NCI-H128 (cell line): ENCODE results near the gene RPUSD1.
"Not testable (repeated sequence)": the region's sequence is repeated elsewhere in the genome, so short reads cannot be mapped to it uniquely, and the experiment has no call there.

Experiments
- DNase-seq: peaks from one replicate; lab custom pipeline; 2025; ENCODE audit not compliant: unreplicated experiment; lab: John Stamatoyannopoulos, UW

RPUSD1 gene

DNA sequence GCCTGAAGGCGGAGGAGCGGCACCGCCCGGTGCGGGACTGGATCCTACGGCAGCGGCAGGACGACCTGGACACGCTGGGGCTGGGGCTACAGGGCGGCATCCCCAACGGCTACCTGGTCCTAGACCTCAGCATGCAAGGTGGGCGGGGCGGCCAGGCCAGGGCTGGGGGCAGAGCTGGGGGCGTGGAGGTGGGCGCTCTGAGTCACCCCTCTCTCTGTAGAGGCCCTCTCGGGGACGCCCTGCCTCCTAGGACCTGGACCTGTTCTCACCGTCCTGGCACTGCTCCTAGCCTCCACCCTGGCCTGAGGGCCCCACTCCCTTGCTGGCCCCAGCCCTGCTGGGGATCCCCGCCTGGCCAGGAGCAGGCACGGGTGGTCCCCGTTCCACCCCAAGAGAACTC is 19.8 kb downstream of the RPUSD1 start:
- DNase-seq = no peak

GRCh38 chr16:767743-768235 is 20.4 kb downstream of the RPUSD1 start:
- DNase-seq = no peak

DNA sequence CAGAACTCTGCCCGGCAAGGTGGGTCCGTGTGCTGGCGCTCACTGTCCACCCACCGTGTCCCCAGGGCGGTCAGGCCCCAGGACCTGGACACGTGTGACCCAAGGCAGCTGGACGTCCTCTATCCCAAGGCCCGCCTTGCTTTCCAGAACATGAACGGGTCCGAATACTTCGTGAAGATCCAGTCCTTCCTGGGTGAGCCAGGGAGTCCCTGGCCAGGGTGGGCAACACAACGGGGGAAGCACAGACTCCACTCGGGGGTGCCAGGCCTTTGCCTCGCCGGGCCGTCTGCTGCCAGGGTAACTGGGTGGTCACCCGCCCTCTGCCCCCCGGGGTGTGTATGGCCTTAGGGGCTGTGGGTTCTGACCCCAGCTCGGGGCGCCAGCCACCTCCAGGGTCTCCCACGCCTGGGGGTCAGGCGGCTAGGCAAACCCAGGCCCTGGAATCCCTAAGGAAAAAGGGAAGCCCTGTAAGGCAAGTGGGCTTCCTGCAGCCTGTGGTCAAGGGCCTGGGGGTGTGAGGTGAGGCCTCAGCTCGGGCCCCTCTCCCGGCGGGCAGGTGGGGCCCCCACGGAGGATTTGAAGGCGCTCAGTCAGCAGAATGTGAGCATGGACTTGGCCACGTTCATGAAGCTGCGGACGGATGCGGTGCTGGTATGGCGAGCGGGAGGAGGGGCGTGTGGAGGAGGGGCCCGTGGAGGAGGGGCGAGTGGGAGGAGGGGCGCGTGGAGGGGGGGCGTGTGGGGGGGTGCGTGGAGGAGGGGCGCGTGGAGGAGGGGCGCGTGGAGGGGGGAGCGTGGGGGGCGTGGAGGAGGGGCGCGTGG is 21.2 kb downstream of the RPUSD1 start:
- no peak for DNase-seq

DNA sequence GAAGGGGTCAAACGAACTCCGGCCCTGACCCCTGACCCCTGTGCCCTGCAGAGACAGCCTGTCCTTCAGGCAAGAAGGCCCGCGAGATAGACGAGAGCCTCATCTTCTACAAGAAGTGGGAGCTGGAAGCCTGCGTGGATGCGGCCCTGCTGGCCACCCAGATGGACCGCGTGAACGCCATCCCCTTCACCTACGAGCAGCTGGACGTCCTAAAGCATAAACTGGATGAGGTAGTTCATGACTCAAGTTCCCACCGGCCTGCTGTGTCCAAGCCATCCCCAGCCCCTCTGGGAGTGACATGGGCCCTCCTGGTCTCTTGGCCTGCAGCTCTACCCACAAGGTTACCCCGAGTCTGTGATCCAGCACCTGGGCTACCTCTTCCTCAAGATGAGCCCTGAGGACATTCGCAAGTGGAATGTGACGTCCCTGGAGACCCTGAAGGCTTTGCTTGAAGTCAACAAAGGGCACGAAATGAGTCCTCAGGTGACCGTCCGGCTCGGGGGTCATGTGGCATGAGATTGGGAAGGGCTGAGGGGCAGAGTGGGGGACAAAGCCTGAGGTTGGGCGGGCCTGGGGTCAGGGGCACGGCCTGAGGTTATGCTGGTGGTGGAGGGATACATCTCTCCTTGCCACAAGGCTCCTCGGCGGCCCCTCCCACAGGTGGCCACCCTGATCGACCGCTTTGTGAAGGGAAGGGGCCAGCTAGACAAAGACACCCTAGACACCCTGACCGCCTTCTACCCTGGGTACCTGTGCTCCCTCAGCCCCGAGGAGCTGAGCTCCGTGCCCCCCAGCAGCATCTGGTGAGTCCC is 22.0 kb downstream of the RPUSD1 start:
- no peak for DNase-seq

GRCh38 chr16:765488-765865 is 22.7 kb downstream of the RPUSD1 start:
- DNase-seq = no peak

DNA sequence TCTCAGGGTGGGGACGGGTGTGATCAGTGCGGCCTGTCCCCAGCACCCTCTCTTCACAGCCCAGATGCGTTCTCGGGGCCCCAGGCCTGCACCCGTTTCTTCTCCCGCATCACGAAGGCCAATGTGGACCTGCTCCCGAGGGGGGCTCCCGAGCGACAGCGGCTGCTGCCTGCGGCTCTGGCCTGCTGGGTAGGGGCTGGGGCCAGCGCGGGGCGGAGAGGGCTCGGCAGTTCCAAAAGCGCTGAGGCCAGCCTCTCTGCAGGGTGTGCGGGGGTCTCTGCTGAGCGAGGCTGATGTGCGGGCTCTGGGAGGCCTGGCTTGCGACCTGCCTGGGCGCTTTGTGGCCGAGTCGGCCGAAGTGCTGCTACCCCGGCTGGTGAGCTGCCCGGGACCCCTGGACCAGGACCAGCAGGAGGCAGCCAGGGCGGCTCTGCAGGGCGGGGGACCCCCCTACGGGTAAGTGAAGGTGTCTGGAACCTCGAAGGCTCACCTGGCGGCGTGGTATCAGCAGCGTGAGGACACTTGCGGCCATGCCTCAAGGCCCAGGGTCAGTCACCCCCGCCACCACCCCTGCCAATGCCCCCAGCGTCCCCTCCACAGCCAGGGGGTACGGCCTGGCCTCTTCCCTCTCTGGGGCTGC is 23.2 kb downstream of the RPUSD1 start:
- DNase-seq = no peak

DNA sequence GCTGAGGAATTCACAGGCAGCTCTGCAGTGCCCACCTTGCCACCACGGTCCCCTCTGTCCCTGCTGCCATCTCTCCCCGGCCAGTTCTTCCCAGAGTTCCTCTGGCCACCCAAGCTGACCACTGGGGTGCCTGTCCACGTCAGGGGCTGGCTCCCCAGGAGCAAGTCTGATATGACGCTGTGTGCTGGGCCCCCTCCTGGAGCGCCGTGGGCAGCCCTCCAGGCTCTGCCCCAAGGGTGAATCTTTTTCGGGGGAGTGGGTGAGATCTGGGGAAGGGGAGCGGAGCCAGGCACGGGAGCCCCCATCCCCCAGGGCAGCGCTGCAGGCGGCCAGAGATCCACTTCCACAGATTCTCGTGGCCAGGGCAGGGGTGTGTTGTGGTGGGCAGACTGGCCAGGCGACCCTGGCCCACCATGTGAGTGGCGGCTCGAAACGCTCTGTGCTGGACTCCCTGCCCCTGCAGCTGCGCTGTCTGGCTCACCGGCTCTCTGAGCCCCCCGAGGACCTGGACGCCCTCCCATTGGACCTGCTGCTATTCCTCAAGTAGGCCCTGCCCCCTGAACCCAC is 23.9 kb downstream of the RPUSD1 start:
- DNase-seq = no peak

DNA sequence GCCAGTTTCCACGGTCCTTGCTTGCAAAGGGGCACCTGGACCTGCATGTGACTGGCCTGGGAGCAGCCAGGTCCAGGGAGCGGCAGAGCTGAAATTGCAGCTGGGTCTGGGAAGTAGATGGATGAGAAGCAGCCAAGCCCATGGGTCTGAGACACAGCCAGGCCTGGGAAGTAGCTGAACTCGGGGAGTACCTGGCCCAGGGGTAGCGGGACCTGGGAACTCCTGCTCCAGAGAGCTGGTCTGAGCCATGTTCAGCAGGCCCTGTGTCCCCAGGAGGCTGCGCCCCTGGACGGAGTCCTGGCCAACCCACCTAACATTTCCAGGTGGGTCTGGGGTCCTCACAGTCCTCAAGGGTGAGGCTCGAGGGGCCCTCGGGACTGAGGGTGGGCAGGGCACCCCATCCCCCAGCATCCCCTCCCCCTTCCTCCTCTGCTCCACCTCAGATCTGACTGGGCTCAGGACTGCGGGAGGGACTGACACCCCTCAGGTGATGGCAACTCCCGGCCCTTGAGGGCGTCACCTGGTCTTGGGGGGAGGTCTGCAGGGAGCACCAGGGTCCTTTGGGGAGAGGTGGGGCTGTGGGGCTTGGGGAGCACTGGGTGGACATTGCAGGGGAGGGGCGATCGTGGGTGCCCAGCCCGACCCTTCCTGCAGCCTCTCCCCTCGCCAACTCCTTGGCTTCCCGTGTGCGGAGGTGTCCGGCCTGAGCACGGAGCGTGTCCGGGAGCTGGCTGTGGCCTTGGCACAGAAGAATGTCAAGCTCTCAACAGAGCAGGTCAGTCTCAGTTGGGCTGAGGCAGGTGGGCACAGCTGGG is 24.6 kb downstream of the RPUSD1 start:
- no peak for DNase-seq

GRCh38 chr16:762595-763268 is 25.4 kb downstream of the RPUSD1 start:
- DNase-seq = no peak

GRCh38 chr16:761625-762513 is 26.3 kb downstream of the RPUSD1 start:
- no peak for DNase-seq

DNA sequence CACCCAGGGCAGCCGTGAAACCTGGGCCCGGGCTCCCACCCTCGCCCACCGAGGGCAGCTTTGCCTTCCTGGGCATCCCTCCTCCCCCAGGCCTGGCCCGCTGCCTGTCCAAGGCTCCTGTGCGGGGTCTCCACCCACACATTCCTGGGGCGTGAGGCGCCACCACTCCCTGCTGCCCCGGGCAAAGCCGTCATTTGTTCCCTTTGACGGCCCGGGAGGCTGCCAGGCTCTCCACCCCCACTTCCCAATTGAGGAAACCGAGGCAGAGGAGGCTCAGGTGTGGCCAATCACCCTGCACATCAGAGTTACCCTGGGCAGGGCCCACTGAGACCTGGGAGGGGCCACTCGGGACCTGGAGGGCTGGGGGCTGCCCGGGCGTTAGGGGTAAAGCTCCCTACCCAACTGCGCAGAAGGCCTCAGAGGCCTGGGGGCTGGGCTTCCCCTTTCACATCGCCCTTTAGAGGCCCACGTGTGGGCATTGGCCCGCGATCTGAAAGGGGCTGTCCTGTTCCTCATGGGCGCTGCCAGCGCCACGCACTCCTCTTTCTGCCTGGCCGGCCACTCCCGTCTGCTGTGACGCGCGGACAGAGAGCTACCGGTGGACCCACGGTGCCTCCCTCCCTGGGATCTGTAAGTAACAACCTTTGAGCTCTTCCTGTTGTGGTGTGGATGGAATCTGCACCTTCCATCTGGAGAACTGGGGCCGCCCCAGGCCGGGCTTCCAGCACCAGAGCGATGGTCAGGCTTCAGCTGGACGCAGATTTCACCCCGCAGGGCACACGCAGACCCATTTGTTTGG is 27.4 kb downstream of the RPUSD1 start, which contains the start of gene MSLN:
MSLN (plus strand) TSS at position 190 of the 799 bp plus-strand sequence. CDS start 1,947 bp downstream, outside the sequence.
- no peak for DNase-seq

DNA sequence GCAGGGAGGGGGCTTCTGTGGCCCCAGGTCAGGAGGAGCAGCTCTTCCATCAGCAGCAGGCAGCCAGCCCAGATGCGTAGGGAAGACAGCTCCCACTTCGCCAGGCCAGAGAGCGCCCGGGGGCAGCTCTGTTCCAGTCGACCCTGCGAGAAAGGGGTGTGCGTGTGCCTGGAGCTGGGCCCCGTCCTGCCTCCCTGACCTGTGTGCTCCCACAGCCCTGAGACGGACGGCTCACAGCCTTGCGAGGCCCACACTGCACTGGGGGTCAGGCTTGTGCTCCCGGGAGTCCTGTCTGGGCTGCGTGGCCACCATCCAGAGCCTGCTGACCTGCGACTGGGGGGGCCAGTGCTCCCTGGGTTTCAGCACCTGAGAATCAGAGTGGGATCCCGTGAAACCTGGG is 28.1 kb downstream of the RPUSD1 start:
- DNase-seq = no peak

DNA sequence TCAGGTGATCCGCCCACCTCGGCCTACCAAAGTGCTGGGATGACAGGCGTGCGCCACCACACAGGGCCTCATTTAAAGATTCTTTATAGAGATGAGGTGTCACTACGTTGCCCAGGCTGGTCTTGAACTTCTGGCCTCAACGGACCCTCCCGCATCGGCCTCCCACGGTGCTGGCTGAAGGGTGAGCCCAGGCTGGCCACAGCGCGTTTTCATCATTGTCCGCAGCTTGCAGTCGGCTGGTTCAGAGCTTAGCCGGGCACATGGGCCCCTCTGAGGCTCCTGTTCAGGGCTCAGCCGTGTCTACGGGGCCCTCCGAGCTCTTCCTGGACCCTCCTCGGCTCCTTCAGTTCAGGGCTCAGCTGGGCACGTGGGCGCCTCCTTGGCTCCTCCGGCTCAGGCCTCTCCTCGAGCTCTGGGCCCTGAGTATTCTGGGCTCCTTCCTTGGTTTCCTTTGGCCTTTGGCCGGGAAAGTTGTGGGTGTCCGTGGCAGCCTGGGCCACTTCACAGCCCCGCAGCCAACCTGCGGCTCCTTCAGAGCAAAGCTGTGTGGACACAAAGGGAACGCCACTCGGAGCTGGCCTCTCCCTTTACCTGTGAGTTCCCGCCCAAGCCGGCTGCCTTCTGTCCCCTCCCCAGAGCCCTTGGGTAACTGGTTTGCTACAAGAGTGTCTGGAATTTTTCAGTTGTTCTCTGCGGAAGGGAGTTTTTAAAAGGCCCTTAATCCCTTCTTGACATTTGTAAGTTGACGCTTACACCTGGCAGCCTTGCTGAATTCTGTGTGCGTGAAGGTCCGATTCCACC is 28.9 kb downstream of the RPUSD1 start:
- no peak for DNase-seq

GRCh38 chr16:756428-756827 is 31.8 kb downstream of the RPUSD1 start:
- no peak for DNase-seq

DNA sequence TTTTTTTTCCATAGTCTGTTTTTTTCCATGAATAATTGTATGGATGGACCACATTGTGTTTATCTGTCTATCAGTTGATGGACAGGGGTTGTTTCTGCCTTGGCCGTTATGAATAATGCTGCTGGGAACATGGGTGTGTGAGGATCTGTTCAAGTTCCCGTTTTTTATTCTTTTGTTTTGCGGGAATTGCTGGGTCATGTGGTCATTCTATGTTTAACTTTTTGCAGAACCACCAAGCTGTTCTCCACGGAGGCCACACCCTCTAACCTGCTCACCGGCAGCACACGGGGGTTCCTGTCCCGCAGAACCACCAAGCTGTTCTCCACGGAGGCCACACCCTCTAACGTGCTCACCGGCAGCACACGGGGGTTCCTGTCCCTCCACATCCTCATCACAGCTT is 33.5 kb downstream of the RPUSD1 start:
- no peak for DNase-seq

- DNase-seq = not testable (repeated sequence)
Measured at GRCh38 chr16:754121-754607, 34.0 kb downstream of the RPUSD1 start.

DNA sequence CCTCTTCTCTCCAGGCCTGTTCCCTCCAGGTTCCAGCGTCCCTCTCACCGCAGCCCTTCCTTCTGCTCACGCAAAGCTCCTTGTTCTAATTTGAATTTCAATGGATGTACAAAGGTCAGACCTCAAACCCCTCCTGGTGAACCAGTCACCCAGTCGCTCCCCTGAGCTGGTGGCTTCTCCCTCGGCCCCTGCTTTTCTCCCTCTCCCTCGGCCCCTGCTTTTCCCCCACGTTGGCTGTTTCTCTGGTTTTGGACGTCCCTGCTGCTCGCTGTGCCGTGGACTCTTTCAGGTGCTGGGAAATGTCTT is 36.2 kb downstream of the RPUSD1 start:
- DNase-seq = no peak
